ENCODE measurements around the gene QKI. TPM values are rescaled to one million over a fixed set of nuclear protein-coding genes. Genes with fewer than 3 reads are reported as not detected.

QKI gene
- total and polyA plus RNA-seq, 2 of the 8 experiments (the other 6 are each of a cell fraction or from before 2014, with no cell fraction given): 181 to 183 TPM

- ChIA-PET POLR2A (ENCODE audit: partially characterized antibody) (no interaction called here), CTCF (ENCODE audit: partially characterized antibody) (no interaction called here)
- Histone ChIP-seq H3K27ac (ENCODE audit: low read depth, low read length) (no peak overlapping the region), H3K9ac (replicated peaks in 1 of 4; ENCODE audit: extremely low read depth in 1 of 4, low read depth in 3 of 4, low read length in 3 of 4) (no peak overlapping the region), H3K14ac (ENCODE audit: insufficient read length) (no peak overlapping the region), H2BK5ac (ENCODE audit: low read depth, low read length) (no peak overlapping the region), H2BK20ac (ENCODE audit: low read length) (no peak overlapping the region), H3K56ac (replicated peaks; ENCODE audit: insufficient read length, low read depth, low read length) (no peak overlapping the region), H4K91ac (replicated peaks; ENCODE audit: insufficient read length, low read length) (no peak overlapping the region), H2BK15ac (ENCODE audit: low read length) (no peak overlapping the region), H4K5ac (ENCODE audit: insufficient read length, low read depth, low read length) (no peak overlapping the region), H2BK120ac (replicated peaks; ENCODE audit: low read depth, low read length) (no peak overlapping the region), H3K79me1 (ENCODE audit: low read depth, low read length) (no peaks in the 10 kb centered on the region; the same call in 1 of the 2 replicates), H3K23me2 (ENCODE audit: low read depth, low read length) (no peaks in the 10 kb centered on the region), H3K36me3 (ENCODE audit: control insufficient read depth in 2 of 4, insufficient read depth in 4 of 4, low read length in 3 of 4) (peaks cover 0 to 15% (median 4%) of the 10 kb centered on the region in 4 experiments; a peak in 2 of 8 replicates), H3K9me3 (ENCODE audit: insufficient read depth in 2 of 2, low read depth in 1 of 2, low read length in 1 of 2) (no peaks in the 10 kb centered on the region), H3K4me3 (ENCODE audit: extremely low read depth in 1 of 4, insufficient read depth in 2 of 4, low read depth in 3 of 4, low read length in 4 of 4) (no peak overlapping the region), H3K23ac (ENCODE audit: insufficient read length) (no peak overlapping the region), H3K18ac (ENCODE audit: extremely low read depth, low read length) (no peak overlapping the region), H2AK5ac (ENCODE audit: low read depth, low read length) (no peak overlapping the region), H4K20me1 (replicated peaks in 1 of 2; ENCODE audit: control insufficient read depth in 1 of 2, insufficient read depth in 2 of 2, low read length in 2 of 2) (peaks cover 6% of the 10 kb centered on the region in 2 experiments), H4K8ac (ENCODE audit: extremely low read depth, insufficient read depth, low read length) (no peak overlapping the region), H3K4me1 (replicated peaks in 1 of 4; ENCODE audit: control insufficient read depth in 3 of 4, insufficient read depth in 4 of 4, low read length in 3 of 4) (no peaks in the 10 kb centered on the region), H2BK12ac (ENCODE audit: low read depth, low read length) (no peak overlapping the region), H3K27me3 (replicated peaks in 1 of 4; ENCODE audit: control insufficient read depth in 3 of 4, extremely low read depth in 1 of 4, insufficient read depth in 3 of 4, low read length in 3 of 4) (no peaks in the 10 kb centered on the region), H2AFZ (ENCODE audit: low read length) (no peak overlapping the region), H3K4me2 (ENCODE audit: insufficient read depth in 1 of 2, low read depth in 2 of 2, low read length in 2 of 2) (no peak overlapping the region), H3K4ac (replicated peaks; ENCODE audit: insufficient read length, low read depth, low read length) (no peak overlapping the region), H3K79me2 (ENCODE audit: control insufficient read depth in 1 of 2, insufficient read depth in 2 of 2, low read length in 2 of 2) (peaks cover 9 to 94% of the 10 kb centered on the region in 2 experiments; a peak in 3 of 4 replicates)
- no peak for DNase-seq (ENCODE audit: low read depth in 1 of 2, low spot score in 2 of 2)
- WGBS, 2 experiments (ENCODE audit: extremely low coverage in 1 of 2, insufficient coverage in 1 of 2, insufficient read length in 1 of 2, insufficient replicate concordance in 2 of 2, low coverage in 1 of 2, low lambda C conversion rate in 2 of 2, missing lambda C conversion rate in 1 of 2): 93% methylated on average over 2 of the region's 2 CpGs; no CpG with 5 or more reads in 1 of the 2 experiments
- TF ChIP-seq NANOG (IDR thresholded peaks at IDR 0.05; ENCODE audit: insufficient read depth, low read depth, low read length, poor library complexity, severe bottlenecking): no peak
- no peak for TF ChIP-seq BACH1 (IDR thresholded peaks at IDR 0.05; ENCODE audit: low read length)
- TF ChIP-seq MAX (IDR thresholded peaks at IDR 0.05): no peak
- no peak for TF ChIP-seq RAD21 (IDR thresholded peaks at IDR 0.05 in 1 of 2, conservative IDR thresholded peaks at IDR 0.05 in 1 of 2; ENCODE audit: low read depth in 2 of 2, low read length in 2 of 2)
- TF ChIP-seq RFX5 (IDR thresholded peaks at IDR 0.05; ENCODE audit: borderline replicate concordance, low read depth, low read length): no peak
- TF ChIP-seq BCL11A (IDR thresholded peaks at IDR 0.05; ENCODE audit: low read depth in 2 of 2, low read length in 2 of 2): no peak
- no peak for TF ChIP-seq EZH2 (IDR thresholded peaks at IDR 0.05; ENCODE audit: low read depth, low read length, severe bottlenecking)
- TF ChIP-seq KDM1A (IDR thresholded peaks at IDR 0.05; ENCODE audit: borderline replicate concordance, low read length): no peak
- no peak for TF ChIP-seq RXRA (IDR thresholded peaks at IDR 0.05; ENCODE audit: insufficient read depth, low read depth, low read length)
- no peak for TF ChIP-seq PHF8 (conservative IDR thresholded peaks at IDR 0.05; ENCODE audit: low read depth, low read length)
- no peak for TF ChIP-seq GABPA (IDR thresholded peaks at IDR 0.05; ENCODE audit: borderline replicate concordance, insufficient read depth, low read length)
- no peak for TF ChIP-seq ASH2L (IDR thresholded peaks at IDR 0.05; ENCODE audit: low read length)
- no peak for TF ChIP-seq ATF3 (IDR thresholded peaks at IDR 0.05; ENCODE audit: insufficient read depth, low read depth, low read length)
- FAIRE-seq: no peak
Observed at GRCh38 chr6:163483107-163483506, 68.6 kb downstream of the QKI start.
